HG03354 (cell line): ENCODE measurements around the gene ATXN3L.
"Not testable (repeated sequence)": the region's sequence is repeated elsewhere in the genome, so short reads cannot be mapped to it uniquely, and the experiment has no call there.

ENCODE experiments used
- ATAC-seq: cut with Tn5 transposase; IDR thresholded peaks from one replicate; pipeline ENCODE4 v1.9.1; 2021; ENCODE audit warnings: mild to moderate bottlenecking; ENCODE audit not compliant: unreplicated experiment, poor library complexity, severe bottlenecking

Gene ATXN3L

GRCh38 chrX:13311560-13311959 is 8.3 kb downstream of the ATXN3L start:
- no peak for ATAC-seq

GRCh38 chrX:13309631-13310030 is 10.2 kb downstream of the ATXN3L start:
- ATAC-seq = no peak

- no peak for ATAC-seq
Observed at GRCh38 chrX:13307041-13307440, 12.8 kb downstream of the ATXN3L start.

GRCh38 chrX:13305108-13305507 is 14.7 kb downstream of the ATXN3L start:
- no peak for ATAC-seq

GRCh38 chrX:13304052-13304451 is 15.8 kb downstream of the ATXN3L start:
- ATAC-seq = no peak

- ATAC-seq = not testable (repeated sequence)
Observed at GRCh38 chrX:13303248-13303647, 16.6 kb downstream of the ATXN3L start.

GRCh38 chrX:13298836-13299235 is 21.0 kb downstream of the ATXN3L start:
- no peak for ATAC-seq

- ATAC-seq = no peak
Observed at GRCh38 chrX:13295841-13296240, 24.0 kb downstream of the ATXN3L start.

- no peak for ATAC-seq
Observed at GRCh38 chrX:13293700-13294099, 26.2 kb downstream of the ATXN3L start.

- ATAC-seq = no peak
Observed at GRCh38 chrX:13290891-13291614, 28.8 kb downstream of the ATXN3L start.

- ATAC-seq = no peak
Observed at GRCh38 chrX:13288671-13289070, 31.2 kb downstream of the ATXN3L start.

- ATAC-seq = no peak
Observed at GRCh38 chrX:13287816-13288215, 32.0 kb downstream of the ATXN3L start.

- ATAC-seq = no peak
Observed at GRCh38 chrX:13285693-13286092, 34.2 kb downstream of the ATXN3L start.

GRCh38 chrX:13285229-13285628 is 34.6 kb downstream of the ATXN3L start:
- ATAC-seq = no peak

GRCh38 chrX:13284570-13284969 is 35.3 kb downstream of the ATXN3L start:
- ATAC-seq = no peak

- no peak for ATAC-seq
Observed at GRCh38 chrX:13283950-13284546, 35.8 kb downstream of the ATXN3L start.

- no peak for ATAC-seq
Observed at GRCh38 chrX:13283512-13283911, 36.3 kb downstream of the ATXN3L start.

GRCh38 chrX:13281289-13281688 is 38.6 kb downstream of the ATXN3L start:
- ATAC-seq = no peak

GRCh38 chrX:13279279-13280018 is 40.4 kb downstream of the ATXN3L start:
- ATAC-seq = no peak

- ATAC-seq = no peak
Observed at GRCh38 chrX:13277539-13277938, 42.3 kb downstream of the ATXN3L start.

GRCh38 chrX:13276991-13277390 is 42.9 kb downstream of the ATXN3L start:
- ATAC-seq = no peak
